KMS-11 (cell line): Measurements from ENCODE around the gene LY6G6D.

Experiments used
- H2AFZ ChIP-seq: fragments of 200-600 bp; sonication (generic); 2 replicates; pipeline ENCODE4 v1.6.1; 2016; ENCODE audit warnings: antibody characterized with exemption, mixed run types, low read depth
- H3K27ac ChIP-seq: fragments of 200-600 bp; sonication (generic); 2 replicates; pipeline ENCODE4 v1.6.1; 2016; ENCODE audit warnings: mild to moderate bottlenecking, mixed run types
- H3K27me3 ChIP-seq: fragments of 200-600 bp; sonication (generic); 2 replicates; pipeline ENCODE4 v1.6.1; 2017; ENCODE audit warnings: mild to moderate bottlenecking, low read depth, mixed run types, moderate library complexity; ENCODE audit not compliant: insufficient read depth
- H3K36me3 ChIP-seq: fragments of 200-600 bp; sonication (generic); 2 replicates; pipeline ENCODE4 v1.6.1; 2017; ENCODE audit warnings: mild to moderate bottlenecking, mixed run types; ENCODE audit not compliant: insufficient read depth
- H3K4me1 ChIP-seq: fragments of 200-600 bp; sonication (generic); 2 replicates; pipeline ENCODE4 v1.6.1; 2016; ENCODE audit warnings: mild to moderate bottlenecking, low read depth, mixed run types; ENCODE audit not compliant: poor library complexity, severe bottlenecking
- H3K4me2 ChIP-seq: fragments of 200-600 bp; sonication (generic); 2 replicates; pipeline ENCODE4 v1.7.0; 2016; ENCODE audit warnings: mild to moderate bottlenecking, mixed run types
- H3K4me3 ChIP-seq: fragments of 200-600 bp; sonication (generic); IDR thresholded peaks from 2 replicates; pipeline ENCODE4 v1.6.1; 2017; ENCODE audit warnings: low read depth, low read length, mixed read lengths; ENCODE audit not compliant: insufficient read depth
- H3K79me2 ChIP-seq: fragments of 200-600 bp; sonication (generic); 2 replicates; pipeline ENCODE4 v1.6.1; 2016; ENCODE audit warnings: low read depth, mixed run types; ENCODE audit not compliant: insufficient read depth
- H3K9ac ChIP-seq: fragments of 200-600 bp; sonication (generic); 2 replicates; pipeline ENCODE4 v1.6.1; 2016; ENCODE audit warnings: mild to moderate bottlenecking, mixed run types
- H4K20me1 ChIP-seq: fragments of 200-600 bp; sonication (generic); 2 replicates; pipeline ENCODE4 v1.6.1; 2016; ENCODE audit warnings: mild to moderate bottlenecking, mixed run types; ENCODE audit not compliant: insufficient read depth
- CTCF ChIP-seq: fragments of 200-600 bp; sonication (generic); conservative IDR thresholded peaks from 2 replicates; pipeline ENCODE4 v1.6.1; 2017; ENCODE audit warnings: low read depth, mild to moderate bottlenecking, antibody characterized with exemption, low read length, moderate library complexity, mixed read lengths

Gene LY6G6D

GRCh38 chr6:31715022-31715958 is at the start of gene LY6G6D:
TSS of gene LY6G6D (plus strand) at chr6:31715348. CDS start at chr6:31715356, 8 bp downstream.
- Histone ChIP-seq H3K4me2 (no peak within 1 kb of the TSS), H3K27me3 (no peaks in the 10 kb centered on the region), H4K20me1 (no peaks in the 10 kb centered on the region), H3K79me2 (no peaks in the 10 kb centered on the region), H3K9ac (no peak within 1 kb of the TSS), H3K27ac (no peak within 1 kb of the TSS), H3K4me1 (peaks cover 6% of the 10 kb centered on the region), H3K4me3 (no peak within 1 kb of the TSS), H3K36me3 (no peaks in the 10 kb centered on the region), H2AFZ (no peak within 1 kb of the TSS)
- no peak for TF ChIP-seq CTCF

- Histone ChIP-seq H3K36me3 (peaks cover 4% of the 10 kb centered on the region; the same call in 1 of the 2 replicates), H4K20me1 (no peaks in the 10 kb centered on the region), H3K79me2 (peaks cover 41% of the 10 kb centered on the region), H3K9ac (peak within 1 kb of the TSS; percentile 89), H3K27ac (peak within 1 kb of the TSS; percentile 98), H3K4me1 (peaks cover 43% of the 10 kb centered on the region), H3K4me2 (peak within 1 kb of the TSS; percentile 94), H2AFZ (peak within 1 kb of the TSS; percentile 67), H3K4me3 (peak within 1 kb of the TSS; percentile 54), H3K27me3 (no peaks in the 10 kb centered on the region)
- TF ChIP-seq CTCF, result no peak
Observed at GRCh38 chr6:31665501-31666336, 49.4 kb upstream of the LY6G6D start, which contains the start of gene CSNK2B. TSS of gene CSNK2B (plus strand) at chr6:31666080. CDS start at chr6:31666832, 752 bp downstream.

DNA sequence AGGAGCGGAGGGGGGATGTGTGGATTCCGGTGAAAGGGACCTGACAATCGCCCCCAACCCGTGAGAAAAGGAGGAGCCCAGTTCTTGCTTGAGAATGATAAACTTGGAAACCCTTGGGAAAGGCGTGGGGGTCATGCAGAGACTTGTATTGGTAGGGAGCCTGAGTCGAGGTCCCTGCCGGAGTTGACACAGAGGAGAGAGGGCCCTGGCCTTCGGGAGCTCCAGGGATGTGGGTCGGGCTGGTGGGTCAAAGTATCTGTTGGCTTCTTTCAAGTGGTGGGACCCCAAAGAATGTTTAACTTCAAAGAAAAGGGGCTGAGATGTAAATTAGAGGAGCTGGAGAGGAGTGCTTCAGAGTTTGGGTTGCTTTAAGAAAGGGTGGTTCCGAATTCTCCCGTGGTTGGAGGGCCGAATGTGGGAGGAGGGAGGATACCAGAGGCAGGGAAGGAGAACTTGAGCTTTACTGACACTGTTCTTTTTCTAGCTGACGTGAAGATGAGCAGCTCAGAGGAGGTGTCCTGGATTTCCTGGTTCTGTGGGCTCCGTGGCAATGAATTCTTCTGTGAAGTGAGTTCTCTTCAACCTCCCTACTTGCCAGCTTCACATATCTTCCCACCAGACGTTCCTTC is 48.7 kb upstream of the LY6G6D start:
- Histone ChIP-seq H3K79me2 (peaks cover 41% of the 10 kb centered on the region), H3K4me1 (peaks cover 36% of the 10 kb centered on the region), H3K4me3 (no peak overlapping the region), H3K36me3 (peaks cover 4% of the 10 kb centered on the region; the same call in 1 of the 2 replicates), H3K27me3 (no peaks in the 10 kb centered on the region), H3K27ac (peak overlapping the region; percentile 41), H3K9ac (peak overlapping the region; percentile 89), H3K4me2 (peak overlapping the region; percentile 58), H2AFZ (peak overlapping the region; percentile 67), H4K20me1 (no peaks in the 10 kb centered on the region)
- no peak for TF ChIP-seq CTCF

DNA sequence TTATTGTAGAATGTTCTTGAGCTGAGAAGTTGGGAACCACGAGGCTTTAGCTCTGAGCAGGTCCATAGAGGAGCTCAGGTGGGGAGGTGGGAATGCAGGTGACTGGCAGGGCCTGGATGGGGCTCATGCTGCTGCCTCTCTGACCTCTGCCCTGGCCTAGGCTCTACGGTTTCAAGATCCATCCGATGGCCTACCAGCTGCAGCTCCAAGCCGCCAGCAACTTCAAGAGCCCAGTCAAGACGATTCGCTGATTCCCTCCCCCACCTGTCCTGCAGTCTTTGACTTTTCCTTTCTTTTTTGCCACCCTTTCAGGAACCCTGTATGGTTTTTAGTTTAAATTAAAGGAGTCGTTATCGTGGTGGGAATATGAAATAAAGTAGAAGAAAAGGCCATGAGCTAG is 45.5 kb upstream of the LY6G6D start, which contains the start of gene LY6G5B:
Gene LY6G5B, plus strand, starts transcription at position 301 of the 400 bp plus-strand sequence. CDS start 975 bp downstream, outside the sequence.
- Histone ChIP-seq H4K20me1 (no peaks in the 10 kb centered on the region), H2AFZ (no peak within 1 kb of the TSS), H3K27me3 (no peaks in the 10 kb centered on the region), H3K79me2 (peaks cover 25% of the 10 kb centered on the region), H3K9ac (no peak within 1 kb of the TSS), H3K4me2 (no peak within 1 kb of the TSS), H3K27ac (no peak within 1 kb of the TSS), H3K36me3 (peaks cover 4% of the 10 kb centered on the region; the same call in 1 of the 2 replicates), H3K4me1 (peaks cover 10% of the 10 kb centered on the region), H3K4me3 (no peak within 1 kb of the TSS)
- TF ChIP-seq CTCF, result no peak
